Liver (tissue), 9 donors: ENCODE results near the gene DNAH8. TPM values are rescaled to one million over a fixed set of nuclear protein-coding genes. Genes with fewer than 3 reads are reported as not detected.

Experiments used
- DNase-seq: peaks from one replicate; pipeline ENCODE4 v3.0.0-alpha.2; 2017; ENCODE audit warnings: low spot score
- H3K27ac ChIP-seq, 2 donors: one replicate each; pipeline ENCODE4 v1.7.0; 2013; ENCODE audit warnings: inconsistent platforms in 2 of 2, low read length in 2 of 2, control low read depth in 1 of 2, low read depth in 1 of 2, mild to moderate bottlenecking in 1 of 2
- H3K27me3 ChIP-seq, 4 donors: one replicate each; pipeline versions ENCODE4 v1.6.1 to v1.7.0; 2013; ENCODE audit warnings: low read length in 3 of 4, inconsistent platforms in 1 of 4, mild to moderate bottlenecking in 1 of 4, moderate library complexity in 1 of 4; ENCODE audit not compliant: control insufficient read depth in 4 of 4, insufficient read depth in 4 of 4
- H3K36me3 ChIP-seq, 4 donors: one replicate each; pipeline versions ENCODE4 v1.6.1 to v1.7.0; 2013; ENCODE audit warnings: low read length in 3 of 4, mild to moderate bottlenecking in 3 of 4, low read depth in 1 of 4, moderate library complexity in 1 of 4; ENCODE audit not compliant: control insufficient read depth in 4 of 4, insufficient read depth in 3 of 4
- H3K4me1 ChIP-seq, 4 donors: one replicate each; pipeline versions ENCODE4 v1.6.1 to v1.7.0; 2013; ENCODE audit warnings: low read length in 3 of 4, mild to moderate bottlenecking in 3 of 4, moderate library complexity in 1 of 4; ENCODE audit not compliant: control insufficient read depth in 4 of 4, insufficient read depth in 4 of 4
- H3K4me3 ChIP-seq, 3 donors: one replicate each; pipeline versions ENCODE4 v1.6.1 to v1.7.0; 2013; ENCODE audit warnings: low read length in 3 of 3, control low read depth in 1 of 3, low read depth in 1 of 3, mild to moderate bottlenecking in 1 of 3
- H3K9ac ChIP-seq, 2 donors: one replicate each; pipeline ENCODE4 v1.7.0; 2013; ENCODE audit warnings: low read length in 2 of 2, mild to moderate bottlenecking in 2 of 2, moderate library complexity in 2 of 2, control low read depth in 1 of 2, low read depth in 1 of 2
- H3K9me3 ChIP-seq, 4 donors: one replicate each; pipeline versions ENCODE4 v1.6.1 to v1.7.0; 2013; ENCODE audit warnings: low read length in 3 of 4; ENCODE audit not compliant: control insufficient read depth in 4 of 4
- FOXA2 ChIP-seq: IDR thresholded peaks from 2 replicates; pipeline ENCODE4 v1.6.1; 2016; ENCODE audit warnings: antibody characterized with exemption
- GABPA ChIP-seq, 2 donors: IDR thresholded peaks in 1 of 2; conservative IDR thresholded peaks in 1 of 2; 2 replicates each; pipeline ENCODE4 v1.6.1; 2016; ENCODE audit warnings: antibody characterized with exemption in 2 of 2, mild to moderate bottlenecking in 1 of 2, moderate library complexity in 1 of 2
- HNF4A ChIP-seq, 2 donors: conservative IDR thresholded peaks; 2 replicates each; pipeline ENCODE4 v1.6.1; 2016; ENCODE audit warnings: antibody characterized with exemption in 2 of 2, mild to moderate bottlenecking in 2 of 2
- HNF4G ChIP-seq: IDR thresholded peaks from 2 replicates; pipeline ENCODE4 v1.6.1; 2016; ENCODE audit warnings: antibody characterized with exemption
- JUND ChIP-seq, 2 donors: IDR thresholded peaks; 2 replicates each; pipeline ENCODE4 v1.6.1; 2016; ENCODE audit warnings: antibody characterized with exemption in 2 of 2
- NR2F2 ChIP-seq: IDR thresholded peaks from 2 replicates; pipeline ENCODE4 v1.6.1; 2016; ENCODE audit warnings: antibody characterized with exemption
- SP1 ChIP-seq: IDR thresholded peaks from 2 replicates; pipeline ENCODE4 v1.6.1; 2018; ENCODE audit warnings: antibody characterized with exemption, mild to moderate bottlenecking
- TAF1 ChIP-seq: conservative IDR thresholded peaks from 2 replicates; pipeline ENCODE4 v1.6.1; 2016; ENCODE audit warnings: antibody characterized with exemption, mild to moderate bottlenecking
- YY1 ChIP-seq: IDR thresholded peaks from 2 replicates; pipeline ENCODE4 v1.6.1; 2016; ENCODE audit warnings: antibody characterized with exemption, mild to moderate bottlenecking
- WGBS: extraction: QIAGEN DNeasy Blood & Tissue Kit; methylation state at CpG from one replicate; pipeline ENCODE4 v1.1.7; 2013; 5-methylcytosine and 5-hydroxymethylcytosine counted together
- polyA plus RNA-seq, 2 donors: library from polyadenylated mRNA; stranded (reverse) in 1 of 2; unstranded in 1 of 2; fragments of 200-250 nt in 1 of 2; fragments of >200 nt in 1 of 2; fragmentation: Nextera tagmentation in 1 of 2; extraction: Ambion mirVana in 1 of 2; gene quantifications; one replicate each; pipeline versions ENCODE4 v1.2.1 to v1.2.3, GENCODE V29; 2013 to 2015
- total RNA-seq, 2 donors: library from RNA; depleted of rRNA; stranded (reverse); fragments of >200 nt; gene quantifications; one replicate each; pipeline ENCODE4 v1.2.3, GENCODE V29; 2014
- TF ChIP-seq, protein P1 (sequence below): IDR thresholded peaks from 2 replicates; pipeline ENCODE4 v1.6.1; 2016; ENCODE audit warnings: antibody characterized with exemption, mild to moderate bottlenecking
- TF ChIP-seq, protein P2 (sequence below): IDR thresholded peaks from 2 replicates; pipeline ENCODE4 v1.6.1; 2016; ENCODE audit warnings: antibody characterized with exemption
- TF ChIP-seq, protein P3 (sequence below): IDR thresholded peaks from 2 replicates; pipeline ENCODE4 v1.6.1; 2016; ENCODE audit warnings: antibody characterized with exemption
- TF ChIP-seq, protein P4 (sequence below): IDR thresholded peaks from 2 replicates; pipeline ENCODE4 v1.6.1; 2016; ENCODE audit warnings: antibody characterized with exemption
- donor health status: healthy.
- donor health status: healthy.
- donor health status: healthy.
- donor health status: healthy.
- donor health status: healthy.

The DNAH8 gene
- total and polyA plus RNA-seq, 4 donors = under 0.01 to 0.05 TPM; not detected in 2

DNA sequence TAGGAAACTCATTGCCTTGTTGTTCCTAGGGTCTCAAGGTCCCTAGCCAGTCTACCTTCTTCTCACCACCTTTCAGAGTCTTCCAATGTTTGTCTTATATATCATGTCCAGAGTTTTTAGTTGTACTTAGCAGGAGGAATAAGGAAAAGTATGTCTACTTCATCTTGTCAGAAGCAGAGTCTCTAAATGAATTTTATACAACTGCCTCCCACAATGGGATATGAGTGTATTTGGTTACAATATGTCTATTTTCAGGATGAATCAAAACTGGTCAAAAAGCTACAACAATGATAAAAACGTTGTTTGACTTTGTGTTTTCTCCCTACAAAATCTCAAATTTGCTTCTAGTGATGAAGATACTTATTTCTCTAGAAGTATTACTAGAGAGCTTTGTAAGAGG lies 19.2 kb upstream of the DNAH8 start:
- no peak for DNase-seq
- H3K27ac ChIP-seq = no peak overlapping the region
- H3K27me3 ChIP-seq = no peaks in the 10 kb centered on the region
- peaks cover 0 to 1% (median 0%) of the 10 kb centered on the region in 4 donors for H3K9me3 ChIP-seq
- 82% methylated on average over 1 of the region's 1 CpG for WGBS
- no peak overlapping the region for H3K9ac ChIP-seq
- TF ChIP-seq SP1 (no peak), JUND (IDR thresholded peaks at IDR 0.05) (no peak), GABPA (IDR thresholded peaks at IDR 0.05 in 1 of 2, conservative IDR thresholded peaks at IDR 0.05 in 1 of 2) (no peak), FOXA2 (no peak), TAF1 (no peak)
- TF ChIP-seq, protein P1, sequence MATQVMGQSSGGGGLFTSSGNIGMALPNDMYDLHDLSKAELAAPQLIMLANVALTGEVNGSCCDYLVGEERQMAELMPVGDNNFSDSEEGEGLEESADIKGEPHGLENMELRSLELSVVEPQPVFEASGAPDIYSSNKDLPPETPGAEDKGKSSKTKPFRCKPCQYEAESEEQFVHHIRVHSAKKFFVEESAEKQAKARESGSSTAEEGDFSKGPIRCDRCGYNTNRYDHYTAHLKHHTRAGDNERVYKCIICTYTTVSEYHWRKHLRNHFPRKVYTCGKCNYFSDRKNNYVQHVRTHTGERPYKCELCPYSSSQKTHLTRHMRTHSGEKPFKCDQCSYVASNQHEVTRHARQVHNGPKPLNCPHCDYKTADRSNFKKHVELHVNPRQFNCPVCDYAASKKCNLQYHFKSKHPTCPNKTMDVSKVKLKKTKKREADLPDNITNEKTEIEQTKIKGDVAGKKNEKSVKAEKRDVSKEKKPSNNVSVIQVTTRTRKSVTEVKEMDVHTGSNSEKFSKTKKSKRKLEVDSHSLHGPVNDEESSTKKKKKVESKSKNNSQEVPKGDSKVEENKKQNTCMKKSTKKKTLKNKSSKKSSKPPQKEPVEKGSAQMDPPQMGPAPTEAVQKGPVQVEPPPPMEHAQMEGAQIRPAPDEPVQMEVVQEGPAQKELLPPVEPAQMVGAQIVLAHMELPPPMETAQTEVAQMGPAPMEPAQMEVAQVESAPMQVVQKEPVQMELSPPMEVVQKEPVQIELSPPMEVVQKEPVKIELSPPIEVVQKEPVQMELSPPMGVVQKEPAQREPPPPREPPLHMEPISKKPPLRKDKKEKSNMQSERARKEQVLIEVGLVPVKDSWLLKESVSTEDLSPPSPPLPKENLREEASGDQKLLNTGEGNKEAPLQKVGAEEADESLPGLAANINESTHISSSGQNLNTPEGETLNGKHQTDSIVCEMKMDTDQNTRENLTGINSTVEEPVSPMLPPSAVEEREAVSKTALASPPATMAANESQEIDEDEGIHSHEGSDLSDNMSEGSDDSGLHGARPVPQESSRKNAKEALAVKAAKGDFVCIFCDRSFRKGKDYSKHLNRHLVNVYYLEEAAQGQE = no peak
- peaks cover 0 to 2% (median 0%) of the 10 kb centered on the region in 4 donors for H3K36me3 ChIP-seq
- no peak overlapping the region for H3K4me3 ChIP-seq
- H3K4me1 ChIP-seq = no peaks in the 10 kb centered on the region

DNA sequence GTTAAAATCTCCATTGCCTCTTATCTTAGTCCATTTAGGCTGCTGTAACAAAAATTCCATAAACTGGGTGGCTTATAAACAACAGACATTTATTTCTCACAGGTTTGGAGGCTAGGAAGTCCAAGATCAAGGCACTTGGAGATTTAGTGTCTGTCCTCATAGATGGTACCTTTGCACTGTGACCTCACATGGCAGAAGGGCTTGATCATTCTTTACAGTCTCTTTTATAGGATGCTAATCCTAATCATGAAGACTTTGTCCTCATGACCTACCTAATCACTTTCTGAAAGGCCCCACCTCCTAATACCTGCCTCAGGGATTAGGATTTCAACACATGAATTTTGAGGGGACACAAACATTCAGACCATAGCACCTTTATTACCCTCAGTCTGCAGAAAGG lies 18.8 kb upstream of the DNAH8 start:
- Histone ChIP-seq H3K27me3 (no peaks in the 10 kb centered on the region), H3K4me1 (no peaks in the 10 kb centered on the region), H3K27ac (no peak overlapping the region), H3K4me3 (no peak overlapping the region), H3K36me3 (peaks cover 0 to 3% (median 0%) of the 10 kb centered on the region in 4 donors), H3K9ac (no peak overlapping the region), H3K9me3 (peaks cover 0 to 1% (median 0%) of the 10 kb centered on the region in 4 donors)
- TF ChIP-seq, protein P2, sequence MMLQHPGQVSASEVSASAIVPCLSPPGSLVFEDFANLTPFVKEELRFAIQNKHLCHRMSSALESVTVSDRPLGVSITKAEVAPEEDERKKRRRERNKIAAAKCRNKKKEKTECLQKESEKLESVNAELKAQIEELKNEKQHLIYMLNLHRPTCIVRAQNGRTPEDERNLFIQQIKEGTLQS = no peak
- TF ChIP-seq, protein P3, sequence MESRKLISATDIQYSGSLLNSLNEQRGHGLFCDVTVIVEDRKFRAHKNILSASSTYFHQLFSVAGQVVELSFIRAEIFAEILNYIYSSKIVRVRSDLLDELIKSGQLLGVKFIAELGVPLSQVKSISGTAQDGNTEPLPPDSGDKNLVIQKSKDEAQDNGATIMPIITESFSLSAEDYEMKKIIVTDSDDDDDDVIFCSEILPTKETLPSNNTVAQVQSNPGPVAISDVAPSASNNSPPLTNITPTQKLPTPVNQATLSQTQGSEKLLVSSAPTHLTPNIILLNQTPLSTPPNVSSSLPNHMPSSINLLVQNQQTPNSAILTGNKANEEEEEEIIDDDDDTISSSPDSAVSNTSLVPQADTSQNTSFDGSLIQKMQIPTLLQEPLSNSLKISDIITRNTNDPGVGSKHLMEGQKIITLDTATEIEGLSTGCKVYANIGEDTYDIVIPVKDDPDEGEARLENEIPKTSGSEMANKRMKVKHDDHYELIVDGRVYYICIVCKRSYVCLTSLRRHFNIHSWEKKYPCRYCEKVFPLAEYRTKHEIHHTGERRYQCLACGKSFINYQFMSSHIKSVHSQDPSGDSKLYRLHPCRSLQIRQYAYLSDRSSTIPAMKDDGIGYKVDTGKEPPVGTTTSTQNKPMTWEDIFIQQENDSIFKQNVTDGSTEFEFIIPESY = no peak
- TF ChIP-seq YY1 = no peak
- no peak for TF ChIP-seq HNF4G
- no peak for TF ChIP-seq HNF4A (conservative IDR thresholded peaks at IDR 0.05)
- TF ChIP-seq, protein P4, sequence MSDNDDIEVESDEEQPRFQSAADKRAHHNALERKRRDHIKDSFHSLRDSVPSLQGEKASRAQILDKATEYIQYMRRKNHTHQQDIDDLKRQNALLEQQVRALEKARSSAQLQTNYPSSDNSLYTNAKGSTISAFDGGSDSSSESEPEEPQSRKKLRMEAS = no peak
- TF ChIP-seq GABPA (IDR thresholded peaks at IDR 0.05 in 1 of 2, conservative IDR thresholded peaks at IDR 0.05 in 1 of 2) = no peak
- no peak for TF ChIP-seq FOXA2
- no peak for TF ChIP-seq NR2F2
- TF ChIP-seq JUND (IDR thresholded peaks at IDR 0.05) = no peak
- TF ChIP-seq, protein P1 = no peak
- no peak for DNase-seq
